ENCODE results near the gene MAPK13.

- no peak for TF ChIP-seq EZH2 (IDR thresholded peaks at IDR 0.05; ENCODE audit: insufficient read depth, poor library complexity, severe bottlenecking)
- TF ChIP-seq EZH2phosphoT487 (IDR thresholded peaks at IDR 0.05; ENCODE audit: insufficient read depth, low read depth) = no peak
Measured at GRCh38 chr6:36133148-36133547, 2.8 kb downstream of the MAPK13 start.
